Inferior parietal cortex (tissue), 1 donor: Measurements from ENCODE around the gene PCDHGB5.

Experiments
- DNase-seq: peaks from one replicate; pipeline ENCODE4 v3.0.0-alpha.2; 2016; ENCODE audit errors: extremely low spot score

Gene PCDHGB5

GRCh38 chr5:141440341-141440740 is 42.6 kb downstream of the PCDHGB5 start:
- no peak for DNase-seq

- no peak for DNase-seq
These were observed 43.9 kb downstream of the PCDHGB5 start for GRCh38 chr5:141441571-141442170.
